ENCODE data around the gene RRP9. TPM values are rescaled to one million over a fixed set of nuclear protein-coding genes. Genes with fewer than 3 reads are reported as not detected.

The RRP9 gene
- total RNA-seq, 2 experiments from 2014 or later, result 6.4 to 7.6 TPM

- Mint-ChIP-seq H3K36me3 (ENCODE audit: low read depth) (no peaks in the 10 kb centered on the region), H3K27ac (peak overlapping the region; percentile 81), H3K9me3 (no peaks in the 10 kb centered on the region), H3K27me3 (no peaks in the 10 kb centered on the region), H3K4me1 (ENCODE audit: low read depth) (peaks cover 22% of the 10 kb centered on the region), H3K4me3 (peak overlapping the region; percentile 93)
- DNase-seq (peak in 3 of 14 experiments; percentile 29 to 66 (median 59)), ATAC-seq (ENCODE audit: poor library complexity) (peak; percentile 30)
- intact Hi-C loops (cut with DNase I, micrococcal nuclease), result no loop called here
- Histone ChIP-seq H3K4me3 (ENCODE audit: low read length) (peak overlapping the region; percentile 75), H3K4me1 (ENCODE audit: insufficient read depth, low read length) (peaks cover 47% of the 10 kb centered on the region), H3K27me3 (ENCODE audit: control insufficient read depth in 1 of 2, insufficient read depth in 2 of 2, low read length in 2 of 2) (no peaks in the 10 kb centered on the region), H3K27ac (ENCODE audit: low read depth in 1 of 2, low read length in 2 of 2) (peak overlapping the region; percentile 47 to 69), H3K36me3 (ENCODE audit: insufficient read depth, low read length) (no peaks in the 10 kb centered on the region), H3K9me3 (ENCODE audit: control insufficient read depth in 1 of 2, insufficient read depth in 1 of 2, low read length in 2 of 2) (no peaks in the 10 kb centered on the region)
- POLR2A ChIA-PET, result interaction anchor here (0.7 to 3.9 kb wide), 13 partner anchors 8 to 1690 kb away, joined by 3 to 33 read pairs (median 5); partner anchors contain the start of genes ABHD14A, ABHD14B, DCAF1 and DUSP7
- peak; percentile 59 for TF ChIP-seq CTCF (IDR thresholded peaks at IDR 0.05)
- CTCF ChIA-PET, result interaction anchor here (0.7 to 3.8 kb wide), 9 partner anchors 9 to 177 kb away, joined by 3 to 46 read pairs (median 6); partner anchors contain the start of genes ABHD14A, ABHD14B, DUSP7 and PARP3
Measured at GRCh38 chr3:51982352-51982837, 40.7 kb upstream of the RRP9 start.

- Mint-ChIP-seq H3K27me3 (no peaks in the 10 kb centered on the region), H3K36me3 (ENCODE audit: low read depth) (peaks cover 4% of the 10 kb centered on the region), H3K4me3 (no peak overlapping the region), H3K27ac (no peak overlapping the region), H3K9me3 (no peaks in the 10 kb centered on the region), H3K4me1 (ENCODE audit: low read depth) (peaks cover 37% of the 10 kb centered on the region)
- ChIA-PET POLR2A (no interaction called here), CTCF (no interaction called here)
- ATAC-seq (ENCODE audit: poor library complexity) (no peak), DNase-seq (no peak)
- Histone ChIP-seq H3K4me1 (ENCODE audit: insufficient read depth, low read length) (peaks cover 69% of the 10 kb centered on the region), H3K4me3 (ENCODE audit: low read length) (no peak overlapping the region), H3K27ac (ENCODE audit: low read depth in 1 of 2, low read length in 2 of 2) (no peak overlapping the region), H3K9me3 (ENCODE audit: control insufficient read depth in 1 of 2, insufficient read depth in 1 of 2, low read length in 2 of 2) (no peaks in the 10 kb centered on the region), H3K36me3 (ENCODE audit: insufficient read depth, low read length) (no peaks in the 10 kb centered on the region), H3K27me3 (ENCODE audit: control insufficient read depth in 1 of 2, insufficient read depth in 2 of 2, low read length in 2 of 2) (no peaks in the 10 kb centered on the region)
- intact Hi-C loops (cut with DNase I, micrococcal nuclease), result no loop called here
- no peak for TF ChIP-seq CTCF (IDR thresholded peaks at IDR 0.05)
Measured at GRCh38 chr3:51980253-51980652, 38.5 kb upstream of the RRP9 start.

GRCh38 chr3:51978143-51978502 is 36.4 kb upstream of the RRP9 start:
- Histone ChIP-seq H3K27ac (ENCODE audit: low read depth in 1 of 2, low read length in 2 of 2) (no peak overlapping the region), H3K4me3 (ENCODE audit: low read length) (no peak overlapping the region), H3K4me1 (ENCODE audit: insufficient read depth, low read length) (peaks cover 75% of the 10 kb centered on the region), H3K36me3 (ENCODE audit: insufficient read depth, low read length) (no peaks in the 10 kb centered on the region), H3K27me3 (ENCODE audit: control insufficient read depth in 1 of 2, insufficient read depth in 2 of 2, low read length in 2 of 2) (no peaks in the 10 kb centered on the region), H3K9me3 (ENCODE audit: control insufficient read depth in 1 of 2, insufficient read depth in 1 of 2, low read length in 2 of 2) (no peaks in the 10 kb centered on the region)
- DNase-seq (no peak), ATAC-seq (ENCODE audit: poor library complexity) (no peak)
- Mint-ChIP-seq H3K4me3 (no peak overlapping the region), H3K4me1 (ENCODE audit: low read depth) (peaks cover 42% of the 10 kb centered on the region), H3K36me3 (ENCODE audit: low read depth) (peaks cover 15% of the 10 kb centered on the region), H3K9me3 (no peaks in the 10 kb centered on the region), H3K27ac (peak overlapping the region; percentile 71), H3K27me3 (no peaks in the 10 kb centered on the region)
- no peak for TF ChIP-seq CTCF (IDR thresholded peaks at IDR 0.05)
- CTCF ChIA-PET, result no interaction called here
- intact Hi-C loops (cut with DNase I, micrococcal nuclease), result no loop called here
- POLR2A ChIA-PET, result no interaction called here

Measured in CD4-positive, alpha-beta T cell (primary cell).